ENCODE measurements around the gene KIAA1549. TPM values are rescaled to one million over a fixed set of nuclear protein-coding genes. Genes with fewer than 3 reads are reported as not detected.
A peak's percentile ranks its signal among the peaks of the same experiment; 100 is the strongest.

The KIAA1549 gene
- total RNA-seq, 1 experiment from 2014 or later, result 26.6 TPM

GRCh38 chr7:138951953-138952352 lies 29.2 kb downstream of the KIAA1549 start:
- CTCF ChIA-PET, result no interaction called here
- BruUV-seq (replicated peaks), result no TSS peak
- DNase-seq, result peak; percentile 29 to 57

DNA sequence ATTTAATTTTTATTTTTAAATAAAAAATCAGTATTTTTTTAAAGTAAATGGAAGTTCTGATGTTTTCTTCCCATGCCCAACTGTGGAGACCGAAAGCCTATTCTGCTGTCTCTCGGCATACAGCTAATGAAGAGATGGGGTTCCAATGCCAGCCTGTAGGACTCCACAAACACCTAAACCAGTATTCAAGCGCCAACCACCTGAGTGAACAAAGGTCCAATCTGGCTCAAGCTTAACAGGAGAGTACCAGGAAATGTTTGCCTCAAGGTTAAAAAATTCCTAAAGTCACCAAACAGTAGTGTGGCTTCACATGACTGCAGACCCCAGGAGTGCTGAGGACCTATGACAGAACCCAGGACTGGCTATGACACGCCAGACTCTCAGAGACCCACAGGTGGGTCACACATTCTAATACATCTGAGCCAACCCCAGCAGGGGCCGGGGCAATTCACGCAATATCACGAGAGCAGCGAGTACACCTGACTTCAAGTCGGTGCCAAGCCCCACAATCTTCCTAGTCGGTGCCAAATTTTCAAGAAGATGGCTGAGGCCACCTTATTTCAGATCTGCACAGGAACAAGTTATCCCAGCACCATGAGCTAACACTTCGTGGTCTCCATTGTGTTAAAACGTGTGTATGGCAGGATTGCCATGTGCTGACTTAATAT lies 31.6 kb downstream of the KIAA1549 start:
- H3K27ac ChIP-seq, result no peak overlapping the region
- H2AFZ ChIP-seq, result no peak overlapping the region
- no peak overlapping the region for H3K4me3 ChIP-seq
- H3K36me3 ChIP-seq (ENCODE audit: low read depth), result no peaks in the 10 kb centered on the region
- no peak for DNase-seq
- H3F3A ChIP-seq (ENCODE audit: insufficient read depth, low read depth), result 0 out of 2 replicates have a peak, but pooled peaks cover 4% of the 10 kb centered on the region
- H3K79me2 ChIP-seq (ENCODE audit: low read depth), result no peaks in the 10 kb centered on the region; the same call in 1 of the 2 replicates
- no peaks in the 10 kb centered on the region for H3K27me3 ChIP-seq (ENCODE audit: insufficient read depth, low read depth)
- POLR2A ChIA-PET (ENCODE audit: unreplicated experiment), result no interaction called here
- no TSS peak for BruUV-seq (replicated peaks)
- no peaks in the 10 kb centered on the region for H3K9me3 ChIP-seq (ENCODE audit: insufficient read depth, low read depth)
- intact Hi-C loops (cut with micrococcal nuclease; ENCODE audit: unreplicated experiment), result no loop called here
- no peak overlapping the region for H3K4me2 ChIP-seq
- H3K9me2 ChIP-seq (ENCODE audit: insufficient read depth), result no peaks in the 10 kb centered on the region
- peaks cover 4% of the 10 kb centered on the region for H4K20me1 ChIP-seq (ENCODE audit: insufficient read depth)
- 0 out of 2 replicates have a peak, but pooled peaks cover 8% of the 10 kb centered on the region for H3K4me1 ChIP-seq (replicated peaks; ENCODE audit: insufficient read depth)
- CTCF ChIA-PET, result no interaction called here
- TF ChIP-seq, protein P1, sequence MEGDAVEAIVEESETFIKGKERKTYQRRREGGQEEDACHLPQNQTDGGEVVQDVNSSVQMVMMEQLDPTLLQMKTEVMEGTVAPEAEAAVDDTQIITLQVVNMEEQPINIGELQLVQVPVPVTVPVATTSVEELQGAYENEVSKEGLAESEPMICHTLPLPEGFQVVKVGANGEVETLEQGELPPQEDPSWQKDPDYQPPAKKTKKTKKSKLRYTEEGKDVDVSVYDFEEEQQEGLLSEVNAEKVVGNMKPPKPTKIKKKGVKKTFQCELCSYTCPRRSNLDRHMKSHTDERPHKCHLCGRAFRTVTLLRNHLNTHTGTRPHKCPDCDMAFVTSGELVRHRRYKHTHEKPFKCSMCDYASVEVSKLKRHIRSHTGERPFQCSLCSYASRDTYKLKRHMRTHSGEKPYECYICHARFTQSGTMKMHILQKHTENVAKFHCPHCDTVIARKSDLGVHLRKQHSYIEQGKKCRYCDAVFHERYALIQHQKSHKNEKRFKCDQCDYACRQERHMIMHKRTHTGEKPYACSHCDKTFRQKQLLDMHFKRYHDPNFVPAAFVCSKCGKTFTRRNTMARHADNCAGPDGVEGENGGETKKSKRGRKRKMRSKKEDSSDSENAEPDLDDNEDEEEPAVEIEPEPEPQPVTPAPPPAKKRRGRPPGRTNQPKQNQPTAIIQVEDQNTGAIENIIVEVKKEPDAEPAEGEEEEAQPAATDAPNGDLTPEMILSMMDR (conservative IDR thresholded peaks at IDR 0.05), result no peak
- TF ChIP-seq EZH2 (IDR thresholded peaks at IDR 0.05; ENCODE audit: low read depth), result no peak

More at GRCh38 chr7:138951953-138952352, 29.2 kb downstream of the KIAA1549 start:
- no peak overlapping the region for H3K4me3 ChIP-seq
- H3K4me2 ChIP-seq, result no peak overlapping the region
- TF ChIP-seq EZH2 (IDR thresholded peaks at IDR 0.05; ENCODE audit: low read depth), result no peak
- TF ChIP-seq, protein P1 (conservative IDR thresholded peaks at IDR 0.05), result no peak
- POLR2A ChIA-PET (ENCODE audit: unreplicated experiment), result no interaction called here
- no peaks in the 10 kb centered on the region for H3K27me3 ChIP-seq (ENCODE audit: insufficient read depth, low read depth)
- no peaks in the 10 kb centered on the region for H3K9me2 ChIP-seq (ENCODE audit: insufficient read depth)
- H4K20me1 ChIP-seq (ENCODE audit: insufficient read depth), result no peaks in the 10 kb centered on the region
- 0 out of 2 replicates have a peak, but pooled peaks cover 4% of the 10 kb centered on the region for H3F3A ChIP-seq (ENCODE audit: insufficient read depth, low read depth)
- H3K79me2 ChIP-seq (ENCODE audit: low read depth), result 0 out of 2 replicates have a peak, but pooled peaks cover 15% of the 10 kb centered on the region
- H2AFZ ChIP-seq, result no peak overlapping the region
- no peak overlapping the region for H3K27ac ChIP-seq
- no peaks in the 10 kb centered on the region for H3K36me3 ChIP-seq (ENCODE audit: low read depth)
- intact Hi-C loops (cut with micrococcal nuclease; ENCODE audit: unreplicated experiment), result no loop called here
- no peaks in the 10 kb centered on the region for H3K9me3 ChIP-seq (ENCODE audit: insufficient read depth, low read depth)
- H3K4me1 ChIP-seq (replicated peaks; ENCODE audit: insufficient read depth), result 0 out of 2 replicates have a peak, but pooled peaks cover 8% of the 10 kb centered on the region

GRCh38 chr7:138948403-138948802 lies 32.8 kb downstream of the KIAA1549 start:
- no peak for DNase-seq
- Histone ChIP-seq H3K9me2 (ENCODE audit: insufficient read depth) (no peaks in the 10 kb centered on the region), H3K79me2 (ENCODE audit: low read depth) (no peaks in the 10 kb centered on the region; the same call in 1 of the 2 replicates), H3K27me3 (ENCODE audit: insufficient read depth, low read depth) (no peaks in the 10 kb centered on the region), H3K36me3 (ENCODE audit: low read depth) (no peaks in the 10 kb centered on the region), H3K27ac (no peak overlapping the region), H4K20me1 (ENCODE audit: insufficient read depth) (peaks cover 4% of the 10 kb centered on the region), H2AFZ (no peak overlapping the region), H3K4me2 (no peak overlapping the region), H3F3A (ENCODE audit: insufficient read depth, low read depth) (0 out of 2 replicates have a peak, but pooled peaks cover 4% of the 10 kb centered on the region), H3K4me1 (replicated peaks; ENCODE audit: insufficient read depth) (0 out of 2 replicates have a peak, but pooled peaks cover 8% of the 10 kb centered on the region), H3K4me3 (no peak overlapping the region), H3K9me3 (ENCODE audit: insufficient read depth, low read depth) (no peaks in the 10 kb centered on the region)
- no TSS peak for BruUV-seq (replicated peaks)
- POLR2A ChIA-PET (ENCODE audit: unreplicated experiment), result no interaction called here
- intact Hi-C loops (cut with micrococcal nuclease; ENCODE audit: unreplicated experiment), result no loop called here
- CTCF ChIA-PET, result no interaction called here
- no peak for TF ChIP-seq EZH2 (IDR thresholded peaks at IDR 0.05; ENCODE audit: low read depth)
- TF ChIP-seq, protein P1 (conservative IDR thresholded peaks at IDR 0.05), result no peak
